ENCODE measurements around the gene KRT4. TPM values are rescaled to one million over a fixed set of nuclear protein-coding genes. Genes with fewer than 3 reads are reported as not detected.

KRT4 gene
- total RNA-seq, 2 experiments from 2014 or later = not detected

- H3K4me3 ChIP-seq (ENCODE audit: low read depth, low read length, poor library complexity, severe bottlenecking) = no peak overlapping the region
- no peaks in the 10 kb centered on the region for H3K9me2 ChIP-seq (ENCODE audit: insufficient read depth, low read length)
- TF ChIP-seq CTCF (conservative IDR thresholded peaks at IDR 0.05; ENCODE audit: low read length) (no peak), EZH2phosphoT487 (IDR thresholded peaks at IDR 0.05; ENCODE audit: borderline replicate concordance, low read depth, low read length) (no peak)
- no peaks in the 10 kb centered on the region for H3K79me2 ChIP-seq (ENCODE audit: insufficient read depth, low read depth, low read length)
- BruUV-seq (replicated peaks) = no TSS peak
- no peaks in the 10 kb centered on the region for H4K20me1 ChIP-seq (ENCODE audit: insufficient read depth, low read length)
- H3K9me3 ChIP-seq (ENCODE audit: low read length) = no peaks in the 10 kb centered on the region
- no peak overlapping the region for H3K27ac ChIP-seq (ENCODE audit: low read depth, low read length, poor library complexity, severe bottlenecking)
- H3K4me2 ChIP-seq (ENCODE audit: low read length) = no peak overlapping the region
- intact Hi-C loops (cut with micrococcal nuclease; ENCODE audit: unreplicated experiment) = no loop called here
- no peak for DNase-seq (ENCODE audit: low spot score)
- no peaks in the 10 kb centered on the region for H3K36me3 ChIP-seq (ENCODE audit: insufficient read depth, low read length)
- H2AFZ ChIP-seq (ENCODE audit: low read length) = no peak overlapping the region
- peaks cover 25% of the 10 kb centered on the region for H3K4me1 ChIP-seq (ENCODE audit: insufficient read depth, low read length, poor library complexity, severe bottlenecking)
- ChIA-PET POLR2A (no interaction called here), CTCF (ENCODE audit: unreplicated experiment) (no interaction called here)
Observed at GRCh38 chr12:52846356-52846970, 32.5 kb upstream of the KRT4 start.

GRCh38 chr12:52845946-52846345, 32.0 kb upstream of the KRT4 start:
- POLR2A ChIA-PET = no interaction called here
- no peak overlapping the region for H3K4me3 ChIP-seq (ENCODE audit: low read depth, low read length, poor library complexity, severe bottlenecking)
- H3K9me2 ChIP-seq (ENCODE audit: insufficient read depth, low read length) = no peaks in the 10 kb centered on the region
- H3K27ac ChIP-seq (ENCODE audit: low read depth, low read length, poor library complexity, severe bottlenecking) = no peak overlapping the region
- H2AFZ ChIP-seq (ENCODE audit: low read length) = no peak overlapping the region
- peaks cover 20% of the 10 kb centered on the region for H3K4me1 ChIP-seq (ENCODE audit: insufficient read depth, low read length, poor library complexity, severe bottlenecking)
- intact Hi-C loops (cut with micrococcal nuclease; ENCODE audit: unreplicated experiment) = no loop called here
- TF ChIP-seq CTCF (conservative IDR thresholded peaks at IDR 0.05; ENCODE audit: low read length) (no peak), EZH2phosphoT487 (IDR thresholded peaks at IDR 0.05; ENCODE audit: borderline replicate concordance, low read depth, low read length) (no peak)
- H4K20me1 ChIP-seq (ENCODE audit: insufficient read depth, low read length) = no peaks in the 10 kb centered on the region
- H3K4me2 ChIP-seq (ENCODE audit: low read length) = no peak overlapping the region
- CTCF ChIA-PET (ENCODE audit: unreplicated experiment) = no interaction called here
- H3K36me3 ChIP-seq (ENCODE audit: insufficient read depth, low read length) = no peaks in the 10 kb centered on the region
- no TSS peak for BruUV-seq (replicated peaks)
- H3K79me2 ChIP-seq (ENCODE audit: insufficient read depth, low read depth, low read length) = no peaks in the 10 kb centered on the region
- DNase-seq (ENCODE audit: low spot score) = no peak
- H3K9me3 ChIP-seq (ENCODE audit: low read length) = no peaks in the 10 kb centered on the region

GRCh38 chr12:52844386-52844785, 30.5 kb upstream of the KRT4 start:
- no peaks in the 10 kb centered on the region for H3K9me3 ChIP-seq (ENCODE audit: low read length)
- H3K27ac ChIP-seq (ENCODE audit: low read depth, low read length, poor library complexity, severe bottlenecking) = no peak overlapping the region
- H4K20me1 ChIP-seq (ENCODE audit: insufficient read depth, low read length) = no peaks in the 10 kb centered on the region
- no peaks in the 10 kb centered on the region for H3K9me2 ChIP-seq (ENCODE audit: insufficient read depth, low read length)
- H3K79me2 ChIP-seq (ENCODE audit: insufficient read depth, low read depth, low read length) = no peaks in the 10 kb centered on the region
- no peak for DNase-seq (ENCODE audit: low spot score)
- H3K4me2 ChIP-seq (ENCODE audit: low read length) = no peak overlapping the region
- peaks cover 5% of the 10 kb centered on the region for H3K4me1 ChIP-seq (ENCODE audit: insufficient read depth, low read length, poor library complexity, severe bottlenecking)
- H2AFZ ChIP-seq (ENCODE audit: low read length) = no peak overlapping the region
- TF ChIP-seq EZH2phosphoT487 (IDR thresholded peaks at IDR 0.05; ENCODE audit: borderline replicate concordance, low read depth, low read length) (no peak), CTCF (conservative IDR thresholded peaks at IDR 0.05; ENCODE audit: low read length) (no peak)
- ChIA-PET CTCF (ENCODE audit: unreplicated experiment) (no interaction called here), POLR2A (interaction anchor here (0.5 kb wide), 1 partner anchor 41 kb away, joined by 3 read pairs; no protein-coding TSS in a partner anchor)
- intact Hi-C loops (cut with micrococcal nuclease; ENCODE audit: unreplicated experiment) = no loop called here
- no TSS peak for BruUV-seq (replicated peaks)
- no peaks in the 10 kb centered on the region for H3K36me3 ChIP-seq (ENCODE audit: insufficient read depth, low read length)
- no peak overlapping the region for H3K4me3 ChIP-seq (ENCODE audit: low read depth, low read length, poor library complexity, severe bottlenecking)
